Measurements from ENCODE around the gene ZMIZ1.

The ZMIZ1 gene

DNA sequence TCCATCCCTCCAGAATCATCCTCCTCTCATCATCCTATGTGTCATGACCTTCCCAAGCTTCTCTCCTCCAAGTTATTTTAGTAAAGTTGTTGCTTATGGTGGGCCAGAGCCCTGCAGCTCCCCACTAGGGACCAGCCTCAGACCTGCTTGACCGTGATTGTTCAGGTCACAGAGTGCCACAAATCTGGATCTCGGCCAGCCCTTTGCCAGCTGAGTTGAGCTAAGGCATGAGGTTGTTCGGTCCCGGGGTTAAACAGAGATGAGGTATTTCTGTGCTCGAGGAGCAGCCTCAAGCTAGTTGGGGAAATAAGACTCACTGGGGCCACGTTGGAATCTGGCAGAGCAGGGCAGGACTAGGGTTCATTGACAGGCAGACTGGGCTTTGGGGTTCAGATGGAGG is 212.2 kb downstream of the ZMIZ1 start:
- Histone ChIP-seq H3K36me3 (ENCODE audit: control insufficient read depth in 5 of 5, insufficient read depth in 5 of 5, low read length in 5 of 5) (peaks cover 0 to 80% (median 57%) of the 10 kb centered on the region in 5 donors), H3K4me1 (ENCODE audit: control insufficient read depth in 5 of 5, insufficient read depth in 5 of 5, low read length in 5 of 5) (peaks cover 9 to 46% (median 33%) of the 10 kb centered on the region in 5 donors), H3K4me3 (ENCODE audit: low read depth in 1 of 5, low read length in 5 of 5) (no peak overlapping the region), H3K9me3 (ENCODE audit: control insufficient read depth in 5 of 5, low read length in 5 of 5) (no peaks in the 10 kb centered on the region), H3K9ac (ENCODE audit: low read length in 5 of 5) (no peak overlapping the region), H3K27me3 (ENCODE audit: control insufficient read depth in 5 of 5, insufficient read depth in 4 of 5, low read length in 5 of 5) (no peaks in the 10 kb centered on the region), H3K27ac (ENCODE audit: low read depth, low read length) (no peak overlapping the region)

DNA sequence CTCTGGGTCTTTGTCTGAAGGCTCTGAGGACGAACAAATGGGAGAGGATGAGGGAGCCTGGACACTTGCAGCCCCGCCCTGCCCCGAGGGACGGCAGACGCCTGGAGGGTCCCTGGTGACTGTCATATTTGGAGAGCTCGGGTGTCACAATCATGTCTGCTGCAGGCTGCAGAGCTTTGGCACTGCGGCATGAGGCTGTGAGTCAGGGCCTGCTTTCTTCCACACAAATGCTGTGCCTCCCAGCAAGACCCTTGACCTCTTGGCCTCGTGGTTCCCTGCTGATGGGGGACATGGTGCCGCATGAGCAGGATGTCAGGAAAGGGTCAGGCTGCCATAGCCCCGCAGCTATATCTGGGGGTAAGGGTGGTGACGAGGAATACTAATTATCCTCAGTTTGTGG is 213.6 kb downstream of the ZMIZ1 start:
- Histone ChIP-seq H3K36me3 (ENCODE audit: control insufficient read depth in 5 of 5, insufficient read depth in 5 of 5, low read length in 5 of 5) (peaks cover 0 to 68% (median 52%) of the 10 kb centered on the region in 5 donors), H3K27me3 (ENCODE audit: control insufficient read depth in 5 of 5, insufficient read depth in 4 of 5, low read length in 5 of 5) (no peaks in the 10 kb centered on the region), H3K27ac (ENCODE audit: low read depth, low read length) (no peak overlapping the region), H3K4me1 (ENCODE audit: control insufficient read depth in 5 of 5, insufficient read depth in 5 of 5, low read length in 5 of 5) (peaks cover 20 to 60% (median 47%) of the 10 kb centered on the region in 5 donors), H3K9ac (ENCODE audit: low read length in 5 of 5) (no peak overlapping the region), H3K4me3 (ENCODE audit: low read depth in 1 of 5, low read length in 5 of 5) (no peak overlapping the region), H3K9me3 (ENCODE audit: control insufficient read depth in 5 of 5, low read length in 5 of 5) (no peaks in the 10 kb centered on the region)

DNA sequence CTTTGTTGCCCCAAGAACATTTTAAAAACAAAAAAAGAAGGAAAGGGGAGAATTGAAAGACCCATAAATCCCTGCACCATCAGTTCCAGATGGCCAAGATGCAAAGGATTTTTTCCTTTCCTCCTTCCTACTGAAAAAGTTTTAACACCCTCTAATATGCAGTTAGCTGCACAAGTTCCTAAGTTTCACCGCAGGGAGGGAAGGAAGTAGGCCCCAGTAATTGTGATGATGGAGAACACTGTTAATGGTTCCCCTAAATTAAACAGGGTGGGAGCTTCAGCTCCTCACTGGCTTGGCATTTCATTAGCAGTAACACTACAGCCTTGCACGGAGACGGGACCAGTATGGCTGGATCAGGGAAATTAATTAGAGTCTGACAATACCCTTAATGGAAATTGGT is 214.8 kb downstream of the ZMIZ1 start:
- Histone ChIP-seq H3K9ac (ENCODE audit: low read length in 5 of 5) (no peak overlapping the region), H3K9me3 (ENCODE audit: control insufficient read depth in 5 of 5, low read length in 5 of 5) (no peaks in the 10 kb centered on the region), H3K4me3 (ENCODE audit: low read depth in 1 of 5, low read length in 5 of 5) (no peak overlapping the region), H3K36me3 (ENCODE audit: control insufficient read depth in 5 of 5, insufficient read depth in 5 of 5, low read length in 5 of 5) (peaks cover 0 to 69% (median 51%) of the 10 kb centered on the region in 5 donors), H3K4me1 (ENCODE audit: control insufficient read depth in 5 of 5, insufficient read depth in 5 of 5, low read length in 5 of 5) (peaks cover 24 to 72% (median 59%) of the 10 kb centered on the region in 5 donors), H3K27ac (ENCODE audit: low read depth, low read length) (no peak overlapping the region), H3K27me3 (ENCODE audit: control insufficient read depth in 5 of 5, insufficient read depth in 4 of 5, low read length in 5 of 5) (no peaks in the 10 kb centered on the region)

DNA sequence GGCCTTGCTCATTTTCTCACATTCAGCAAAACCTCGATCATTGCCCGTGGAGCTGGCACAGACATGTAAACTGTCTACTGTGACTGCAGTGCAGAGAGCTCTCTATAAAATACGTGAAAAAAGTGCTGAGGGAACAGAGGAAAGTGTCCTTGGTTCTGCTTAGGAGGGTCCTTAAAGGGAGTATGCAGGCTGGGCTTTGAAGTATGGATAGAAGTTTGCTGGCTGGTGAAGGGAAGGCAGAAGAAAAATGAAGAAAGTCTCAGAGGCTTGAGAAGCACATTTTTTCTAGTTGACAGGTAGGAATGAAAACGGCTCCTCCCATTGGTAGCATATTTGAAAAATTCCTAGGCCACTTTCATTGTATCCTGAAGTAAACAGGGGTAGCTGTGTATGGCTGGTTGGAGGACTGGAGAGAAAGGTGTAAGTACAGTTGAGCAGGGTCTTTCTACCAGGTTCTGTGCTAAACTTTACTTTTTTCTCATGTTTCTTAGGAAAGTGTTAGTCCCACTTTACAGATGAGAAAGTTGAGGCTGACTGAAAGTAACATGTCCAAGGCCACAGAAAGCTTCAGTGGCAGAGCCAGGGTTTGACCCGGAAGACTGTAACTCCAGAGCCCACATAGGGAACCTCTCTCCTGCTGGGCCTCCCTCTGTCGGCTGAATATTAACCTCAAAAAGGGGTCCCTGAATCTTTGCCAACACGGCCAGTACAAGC is 215.5 kb downstream of the ZMIZ1 start:
- Histone ChIP-seq H3K27me3 (ENCODE audit: control insufficient read depth in 5 of 5, insufficient read depth in 4 of 5, low read length in 5 of 5) (no peaks in the 10 kb centered on the region), H3K9ac (ENCODE audit: low read length in 5 of 5) (no peak overlapping the region), H3K27ac (ENCODE audit: low read depth, low read length) (no peak overlapping the region), H3K4me3 (ENCODE audit: low read depth in 1 of 5, low read length in 5 of 5) (no peak overlapping the region), H3K36me3 (ENCODE audit: control insufficient read depth in 5 of 5, insufficient read depth in 5 of 5, low read length in 5 of 5) (peaks cover 0 to 76% (median 55%) of the 10 kb centered on the region in 5 donors), H3K9me3 (ENCODE audit: control insufficient read depth in 5 of 5, low read length in 5 of 5) (no peaks in the 10 kb centered on the region), H3K4me1 (ENCODE audit: control insufficient read depth in 5 of 5, insufficient read depth in 5 of 5, low read length in 5 of 5) (peaks cover 24 to 73% (median 62%) of the 10 kb centered on the region in 5 donors)

DNA sequence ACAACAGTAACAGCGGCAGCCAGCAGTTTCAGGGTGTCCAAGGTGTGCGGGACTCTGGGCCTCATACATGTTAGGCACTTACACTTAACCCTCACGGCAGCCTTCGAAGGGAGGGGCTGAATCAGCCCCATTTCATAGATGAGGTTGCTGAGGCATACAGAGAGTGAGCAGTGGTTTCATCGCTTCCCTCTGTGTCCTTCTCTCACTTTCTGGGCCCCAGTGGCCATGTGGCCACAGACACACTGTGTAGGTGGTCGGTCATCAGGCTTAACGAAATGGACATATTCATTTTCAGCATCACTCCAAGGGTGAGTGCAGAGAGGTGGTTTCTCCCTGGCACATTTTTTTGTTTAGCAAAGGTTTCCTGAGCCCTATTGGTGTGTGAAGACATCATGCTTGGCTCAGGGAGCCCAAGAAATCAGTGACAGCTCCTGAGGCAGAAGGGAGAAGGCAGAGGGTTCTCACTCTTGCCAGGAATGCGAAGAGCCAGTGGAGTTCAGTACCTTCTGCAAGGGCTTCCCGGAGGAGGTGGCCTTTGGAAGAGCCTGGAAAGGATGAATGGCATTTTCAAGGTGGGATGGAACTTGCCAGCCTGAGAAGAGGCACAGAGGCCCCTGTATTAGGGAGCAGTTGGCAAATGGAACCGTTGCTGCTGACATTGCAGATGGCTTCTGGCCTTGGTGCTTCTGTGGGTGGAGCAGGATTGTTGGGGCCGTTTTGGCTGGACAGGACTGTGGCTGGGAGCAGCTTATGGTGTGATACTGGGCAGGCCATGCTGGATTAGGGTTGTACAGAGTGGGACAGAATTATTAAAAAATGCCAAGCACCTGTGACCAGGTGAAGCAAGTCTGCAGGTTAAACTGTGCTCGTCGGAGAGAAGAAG is 216.8 kb downstream of the ZMIZ1 start:
- Histone ChIP-seq H3K9ac (ENCODE audit: low read length in 5 of 5) (peak overlapping the region in 2 of 5 donors; percentile 9 to 39), H3K27ac (ENCODE audit: low read depth, low read length) (no peak overlapping the region), H3K9me3 (ENCODE audit: control insufficient read depth in 5 of 5, low read length in 5 of 5) (no peaks in the 10 kb centered on the region), H3K4me1 (ENCODE audit: control insufficient read depth in 5 of 5, insufficient read depth in 5 of 5, low read length in 5 of 5) (peaks cover 24 to 73% (median 60%) of the 10 kb centered on the region in 5 donors), H3K4me3 (ENCODE audit: low read depth in 1 of 5, low read length in 5 of 5) (no peak overlapping the region), H3K27me3 (ENCODE audit: control insufficient read depth in 5 of 5, insufficient read depth in 4 of 5, low read length in 5 of 5) (no peaks in the 10 kb centered on the region), H3K36me3 (ENCODE audit: control insufficient read depth in 5 of 5, insufficient read depth in 5 of 5, low read length in 5 of 5) (peaks cover 0 to 79% (median 60%) of the 10 kb centered on the region in 5 donors)

DNA sequence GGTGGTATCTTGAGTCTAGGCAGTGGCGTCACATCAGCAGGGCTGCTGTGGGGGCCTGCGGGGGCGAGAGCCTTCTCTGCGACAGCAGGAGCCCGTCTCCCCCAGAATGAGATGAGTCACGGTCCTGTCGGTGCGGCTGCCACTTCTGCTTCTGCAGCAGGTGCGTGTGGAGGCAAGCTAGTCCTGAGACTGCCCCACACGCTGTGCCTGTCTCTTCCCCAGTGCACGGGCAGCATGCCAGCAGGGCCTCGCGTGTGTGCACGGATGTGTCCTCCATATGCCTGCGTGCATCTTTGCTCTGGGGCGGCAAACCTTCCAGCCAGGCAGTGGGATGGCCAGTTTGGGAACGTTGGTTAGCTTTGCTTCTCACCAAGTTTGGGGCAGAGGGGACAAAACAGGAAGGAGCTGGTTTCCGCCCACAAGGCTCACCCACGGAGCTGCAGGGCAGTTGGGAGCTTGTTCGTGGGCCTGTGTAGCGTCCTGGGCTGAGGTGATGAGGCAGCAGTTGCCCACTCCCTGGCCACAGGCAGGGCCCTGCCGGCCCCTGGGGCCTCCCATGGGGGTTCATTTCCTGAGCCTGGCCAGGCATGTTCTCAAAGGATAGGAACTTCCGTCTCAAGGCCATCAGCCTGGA is 217.7 kb downstream of the ZMIZ1 start:
- Histone ChIP-seq H3K9ac (ENCODE audit: low read length in 5 of 5) (peak overlapping the region in 3 of 5 donors; percentile 9 to 46 (median 43)), H3K4me3 (ENCODE audit: low read depth in 1 of 5, low read length in 5 of 5) (peak overlapping the region in 2 of 5 donors; percentile 17 to 18), H3K27me3 (ENCODE audit: control insufficient read depth in 5 of 5, insufficient read depth in 4 of 5, low read length in 5 of 5) (no peaks in the 10 kb centered on the region), H3K36me3 (ENCODE audit: control insufficient read depth in 5 of 5, insufficient read depth in 5 of 5, low read length in 5 of 5) (peaks cover 0 to 79% (median 61%) of the 10 kb centered on the region in 5 donors), H3K27ac (ENCODE audit: low read depth, low read length) (no peak overlapping the region), H3K9me3 (ENCODE audit: control insufficient read depth in 5 of 5, low read length in 5 of 5) (no peaks in the 10 kb centered on the region), H3K4me1 (ENCODE audit: control insufficient read depth in 5 of 5, insufficient read depth in 5 of 5, low read length in 5 of 5) (peaks cover 24 to 69% (median 53%) of the 10 kb centered on the region in 5 donors)

DNA sequence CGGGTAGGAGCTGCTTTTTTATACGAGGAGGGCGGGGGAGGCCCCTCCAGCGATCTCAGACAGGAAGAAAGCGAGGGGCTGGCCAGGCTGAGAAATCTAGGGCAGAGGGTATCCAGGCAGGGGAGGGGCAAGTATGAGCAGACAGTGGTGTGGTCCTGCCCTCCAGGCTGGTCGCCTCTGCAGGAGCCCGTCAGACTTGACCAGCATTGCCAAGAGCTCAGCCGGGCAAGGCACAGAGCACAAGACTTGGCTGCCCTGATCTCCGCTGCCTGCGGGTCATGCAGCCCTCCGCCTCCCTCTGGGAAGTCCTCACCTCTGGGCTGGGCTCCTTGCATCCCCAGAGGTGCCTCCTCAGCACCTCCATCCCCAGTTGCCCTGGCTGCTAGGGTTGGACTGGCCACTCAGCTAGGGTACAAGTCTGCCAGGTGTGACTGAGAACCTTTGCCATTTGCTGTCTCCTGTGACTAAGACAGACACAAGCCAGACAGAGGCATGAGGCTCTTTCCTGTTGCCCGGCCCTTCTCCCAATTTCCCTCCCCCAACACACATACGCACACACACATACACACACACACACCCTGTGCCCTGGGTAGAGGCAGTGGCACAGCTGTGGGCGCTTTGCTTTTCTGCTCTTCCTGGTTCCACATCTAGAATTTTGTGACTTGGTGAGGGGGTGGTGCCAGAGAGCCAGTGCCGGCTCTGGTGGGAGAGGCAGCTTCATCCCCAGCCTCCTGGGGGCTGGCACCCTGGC is 219.4 kb downstream of the ZMIZ1 start:
- Histone ChIP-seq H3K27ac (ENCODE audit: low read depth, low read length) (no peak overlapping the region), H3K36me3 (ENCODE audit: control insufficient read depth in 5 of 5, insufficient read depth in 5 of 5, low read length in 5 of 5) (peaks cover 0 to 77% (median 62%) of the 10 kb centered on the region in 5 donors), H3K9ac (ENCODE audit: low read length in 5 of 5) (no peak overlapping the region), H3K4me1 (ENCODE audit: control insufficient read depth in 5 of 5, insufficient read depth in 5 of 5, low read length in 5 of 5) (peaks cover 21 to 67% (median 47%) of the 10 kb centered on the region in 5 donors), H3K4me3 (ENCODE audit: low read depth in 1 of 5, low read length in 5 of 5) (no peak overlapping the region), H3K9me3 (ENCODE audit: control insufficient read depth in 5 of 5, low read length in 5 of 5) (no peaks in the 10 kb centered on the region), H3K27me3 (ENCODE audit: control insufficient read depth in 5 of 5, insufficient read depth in 4 of 5, low read length in 5 of 5) (no peaks in the 10 kb centered on the region)

DNA sequence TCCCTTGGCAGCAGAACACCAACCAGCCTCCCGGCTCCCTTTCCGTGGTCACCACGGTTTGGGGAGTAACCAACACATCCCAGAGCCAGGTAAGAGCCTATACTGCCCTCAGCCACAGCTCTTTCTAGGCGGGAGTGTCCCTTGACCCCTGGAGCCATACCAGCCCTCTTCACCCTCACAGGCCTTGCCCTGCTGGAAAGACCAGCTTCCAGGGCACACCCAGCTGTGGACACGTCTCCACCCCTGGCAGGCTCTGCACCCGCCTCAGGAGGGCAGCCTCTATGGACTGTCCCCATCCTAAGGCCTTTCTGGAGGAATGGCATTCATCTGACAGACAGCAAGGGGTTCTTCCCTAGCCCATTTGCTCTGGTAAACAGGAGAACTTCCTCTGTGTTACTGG is 221.0 kb downstream of the ZMIZ1 start:
- Histone ChIP-seq H3K4me1 (ENCODE audit: control insufficient read depth in 5 of 5, insufficient read depth in 5 of 5, low read length in 5 of 5) (peaks cover 24 to 64% (median 54%) of the 10 kb centered on the region in 5 donors), H3K9ac (ENCODE audit: low read length in 5 of 5) (no peak overlapping the region), H3K9me3 (ENCODE audit: control insufficient read depth in 5 of 5, low read length in 5 of 5) (no peaks in the 10 kb centered on the region), H3K4me3 (ENCODE audit: low read depth in 1 of 5, low read length in 5 of 5) (no peak overlapping the region), H3K27ac (ENCODE audit: low read depth, low read length) (no peak overlapping the region), H3K36me3 (ENCODE audit: control insufficient read depth in 5 of 5, insufficient read depth in 5 of 5, low read length in 5 of 5) (peaks cover 0 to 81% (median 74%) of the 10 kb centered on the region in 5 donors), H3K27me3 (ENCODE audit: control insufficient read depth in 5 of 5, insufficient read depth in 4 of 5, low read length in 5 of 5) (no peaks in the 10 kb centered on the region)

DNA sequence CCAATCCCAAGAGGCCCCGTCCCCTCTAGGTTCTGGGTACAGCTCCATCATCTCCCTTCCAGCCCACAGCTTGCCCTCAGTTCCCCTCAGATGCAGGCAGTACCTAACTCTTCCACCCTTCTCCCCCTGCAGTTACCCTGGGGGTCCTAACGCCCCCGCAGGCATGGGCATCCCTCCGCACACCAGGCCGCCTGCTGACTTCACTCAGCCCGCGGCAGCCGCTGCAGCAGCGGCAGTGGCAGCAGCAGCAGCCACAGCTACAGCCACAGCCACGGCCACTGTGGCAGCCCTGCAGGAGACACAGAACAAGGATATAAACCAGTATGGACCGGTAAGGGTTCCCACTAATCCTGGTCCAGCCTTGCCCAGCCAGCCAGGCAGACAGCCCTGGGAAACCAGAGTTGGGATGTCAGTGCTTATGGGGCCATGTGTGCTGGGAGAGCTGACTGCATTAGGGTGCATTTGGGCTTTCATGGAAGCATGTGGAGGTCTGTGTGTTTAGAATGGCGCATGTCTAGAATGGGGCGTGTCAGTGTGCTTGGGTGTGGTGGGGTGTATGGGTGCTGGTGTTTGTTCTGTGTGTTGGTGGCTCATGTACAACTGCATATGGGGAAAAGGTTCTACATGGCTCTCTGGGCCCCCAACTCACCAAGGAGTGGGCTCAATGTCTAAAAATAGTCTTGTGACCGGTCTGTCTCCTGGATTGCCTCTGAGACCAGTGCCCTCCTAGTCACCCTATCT is 223.4 kb downstream of the ZMIZ1 start:
- Histone ChIP-seq H3K36me3 (ENCODE audit: control insufficient read depth in 5 of 5, insufficient read depth in 5 of 5, low read length in 5 of 5) (peaks cover 2 to 94% (median 86%) of the 10 kb centered on the region in 5 donors), H3K9ac (ENCODE audit: low read length in 5 of 5) (no peak overlapping the region), H3K4me3 (ENCODE audit: low read depth in 1 of 5, low read length in 5 of 5) (no peak overlapping the region), H3K9me3 (ENCODE audit: control insufficient read depth in 5 of 5, low read length in 5 of 5) (no peaks in the 10 kb centered on the region), H3K27me3 (ENCODE audit: control insufficient read depth in 5 of 5, insufficient read depth in 4 of 5, low read length in 5 of 5) (no peaks in the 10 kb centered on the region), H3K27ac (ENCODE audit: low read depth, low read length) (no peak overlapping the region), H3K4me1 (ENCODE audit: control insufficient read depth in 5 of 5, insufficient read depth in 5 of 5, low read length in 5 of 5) (peaks cover 9 to 47% (median 36%) of the 10 kb centered on the region in 5 donors)
